Head of caudate nucleus (tissue), 42 donors: ENCODE results near the gene N4BP2L1.
"Not testable (repeated sequence)": the region's sequence is repeated elsewhere in the genome, so short reads cannot be mapped to it uniquely, and the experiment has no call there.

Experiments used
- DNase-seq, 42 donors: peaks; one replicate each; pipeline versions ENCODE4 v3.0.0 to v3.0.0-alpha.2; 2020 to 2021; ENCODE audit warnings: mixed read lengths in 7 of 42
- intact Hi-C: fragments of 100-400 bp; cut with DNase I; formaldehyde crosslinking; loops from one replicate; pipeline ENCODE4 v1.15.0; 2022

Gene N4BP2L1

GRCh38 chr13:32409561-32410421 lies 18.1 kb downstream of the N4BP2L1 start:
- peak in 15 of 42 donors; percentile 17 to 72 (median 31) for DNase-seq
- intact Hi-C loops: no loop called here

DNA sequence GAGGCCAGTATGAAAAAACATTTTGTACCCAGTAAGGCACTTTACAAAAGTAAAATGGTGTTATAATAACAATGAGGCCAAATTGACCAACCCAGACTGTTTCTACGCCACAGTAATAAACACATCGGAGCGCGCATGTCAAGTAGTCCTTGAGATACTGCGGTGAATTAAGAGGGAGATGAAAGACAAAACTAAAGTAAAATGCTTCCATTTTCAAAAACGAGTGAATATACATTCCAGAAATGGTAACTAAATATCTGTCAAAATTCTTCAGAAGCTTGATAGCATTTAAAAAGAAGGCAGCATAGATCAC lies 19.0 kb downstream of the N4BP2L1 start:
- DNase-seq: no peak

GRCh38 chr13:32408296-32409000 lies 19.5 kb downstream of the N4BP2L1 start:
- intact Hi-C loops: no loop called here
- no peak for DNase-seq

More for the DNA sequence above, 19.0 kb downstream of the N4BP2L1 start:
- intact Hi-C loops: no loop called here

GRCh38 chr13:32407854-32408253 lies 20.1 kb downstream of the N4BP2L1 start:
- no peak for DNase-seq
- intact Hi-C loops: no loop called here

GRCh38 chr13:32403108-32403507 lies 24.8 kb downstream of the N4BP2L1 start:
- no peak for DNase-seq
- intact Hi-C loops: no loop called here

- DNase-seq: no peak
- intact Hi-C loops: no loop called here
These were observed 36.8 kb downstream of the N4BP2L1 start for GRCh38 chr13:32391101-32391619.

DNA sequence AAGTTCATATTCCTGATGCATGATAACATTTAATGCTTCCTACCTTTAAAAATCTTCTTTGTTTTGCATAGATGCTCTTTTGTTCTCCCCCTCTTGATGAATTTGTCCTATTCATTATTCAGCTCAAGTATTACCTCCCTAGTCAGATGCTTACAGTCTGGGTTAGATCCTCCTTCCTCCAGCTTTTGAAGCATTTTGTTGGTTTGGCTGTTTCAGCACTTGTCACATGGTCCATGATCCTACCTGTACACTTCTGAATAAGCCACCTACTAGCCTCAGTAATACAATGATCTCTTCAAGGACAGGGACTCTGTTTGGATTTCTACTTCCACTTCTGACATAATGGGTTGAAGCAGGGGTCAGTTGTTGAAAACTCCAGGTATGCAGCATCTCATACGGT lies 37.4 kb downstream of the N4BP2L1 start:
- intact Hi-C loops: no loop called here

GRCh38 chr13:32390048-32390447 lies 37.9 kb downstream of the N4BP2L1 start:
- intact Hi-C loops: no loop called here
- DNase-seq: no peak

More for the DNA sequence above, 37.4 kb downstream of the N4BP2L1 start:
- DNase-seq: no peak

- intact Hi-C loops: loop anchor here (10.0 kb wide), 1 partner anchor 199 kb away; the partner anchor contains the start of gene PDS5B
- DNase-seq: no peak
These were observed 42.5 kb downstream of the N4BP2L1 start for GRCh38 chr13:32385410-32385809.

DNA sequence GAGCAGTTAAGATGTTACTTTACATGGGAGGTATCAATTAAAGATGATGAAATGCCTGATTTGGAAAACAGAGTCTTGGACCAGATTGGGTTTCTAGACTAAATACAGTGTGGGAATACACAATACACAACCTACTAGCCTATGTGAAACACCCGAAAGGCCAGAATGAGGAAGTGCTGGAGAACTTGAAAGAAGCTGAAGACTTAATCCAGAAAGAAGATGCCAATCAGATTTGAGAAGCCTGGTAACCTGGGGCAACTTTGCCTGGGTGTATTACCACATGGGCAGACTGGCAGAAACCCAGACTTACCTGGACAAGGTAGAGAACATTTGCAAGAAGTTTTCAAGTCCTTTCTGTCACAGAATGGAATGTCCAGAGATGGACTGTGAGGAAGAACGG lies 43.2 kb downstream of the N4BP2L1 start:
- intact Hi-C loops: loop anchor here (10.0 kb wide), 1 partner anchor 200 kb away; the partner anchor contains the start of gene PDS5B
- DNase-seq: no peak

- no peak for DNase-seq
- intact Hi-C loops: loop anchor here (10.0 kb wide), 1 partner anchor 201 kb away; the partner anchor contains the start of gene PDS5B
These were observed 43.9 kb downstream of the N4BP2L1 start for GRCh38 chr13:32383836-32384618.

- intact Hi-C loops: loop anchor here (10.0 kb wide), 1 partner anchor 203 kb away; the partner anchor contains the start of gene PDS5B
- peak in 14 of 42 donors; percentile 2 to 63 (median 23) for DNase-seq
These were observed 46.4 kb downstream of the N4BP2L1 start for GRCh38 chr13:32381539-32381938.

- no peak for DNase-seq
These were observed 49.9 kb downstream of the N4BP2L1 start for GRCh38 chr13:32378012-32378411.

GRCh38 chr13:32376642-32377415 lies 51.1 kb downstream of the N4BP2L1 start:
- intact Hi-C loops: no loop called here
- DNase-seq: no peak

More at GRCh38 chr13:32378012-32378411, 49.9 kb downstream of the N4BP2L1 start:
- intact Hi-C loops: no loop called here

- no peak for DNase-seq
- intact Hi-C loops: no loop called here
These were observed 57.1 kb downstream of the N4BP2L1 start for GRCh38 chr13:32370805-32371204.

DNA sequence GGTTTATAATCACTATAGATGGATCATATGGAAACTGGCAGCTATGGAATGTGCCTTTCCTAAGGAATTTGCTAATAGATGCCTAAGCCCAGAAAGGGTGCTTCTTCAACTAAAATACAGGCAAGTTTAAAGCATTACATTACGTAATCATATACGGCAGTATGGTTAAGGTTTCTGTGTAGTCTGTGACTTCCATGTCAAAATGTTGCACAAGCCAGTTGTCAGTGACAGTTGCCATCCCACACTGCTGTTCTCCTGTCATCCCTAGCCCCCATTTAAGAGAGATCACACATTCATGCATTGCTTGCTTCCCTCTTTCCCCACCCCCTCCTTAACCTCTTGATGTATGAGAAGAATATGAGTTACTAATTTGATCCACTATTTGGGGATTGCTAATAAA lies 65.4 kb downstream of the N4BP2L1 start:
- peak in 17 of 42 donors; percentile 2 to 59 (median 22) for DNase-seq
- intact Hi-C loops: no loop called here

DNA sequence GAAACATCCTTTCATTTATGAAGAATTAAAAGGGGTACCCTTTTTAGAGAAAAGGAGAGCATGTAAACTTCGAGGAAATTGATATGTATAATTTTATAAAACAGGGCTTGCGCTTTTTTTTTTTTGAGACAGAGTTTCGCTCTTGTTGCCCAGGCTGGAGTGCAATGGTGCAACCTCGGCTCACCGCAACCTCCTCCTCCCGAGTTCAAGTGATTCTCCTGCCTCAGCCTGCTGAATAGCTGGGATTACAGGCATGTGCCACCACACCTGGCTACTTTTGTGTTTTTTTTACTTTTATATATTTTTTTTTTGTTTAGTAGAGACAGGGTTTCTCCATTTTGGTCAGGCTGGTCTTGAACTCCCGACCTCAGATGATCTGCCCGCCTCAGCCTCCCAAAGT lies 72.0 kb downstream of the N4BP2L1 start:
- DNase-seq, intact Hi-C loops: not testable (repeated sequence)

GRCh38 chr13:32354040-32354439 lies 73.9 kb downstream of the N4BP2L1 start:
- intact Hi-C loops: no loop called here
- DNase-seq: no peak
